Measurements from ENCODE around the gene CLIP2.
"Not testable (repeated sequence)": the region's sequence is repeated elsewhere in the genome, so short reads cannot be mapped to it uniquely, and the experiment has no call there.

The CLIP2 gene

GRCh38 chr7:74373536-74373935, 84.3 kb downstream of the CLIP2 start:
- no peak overlapping the region for H3K4me3 ChIP-seq (ENCODE audit: control insufficient read depth, low read depth, low read length)
- TF ChIP-seq CTCF (IDR thresholded peaks at IDR 0.05; ENCODE audit: control insufficient read depth, insufficient read depth, low read depth, low read length, missing control alignments): no peak
- no peak for DNase-seq (ENCODE audit: low read depth)

- no peak for DNase-seq (ENCODE audit: low read depth)
- no peak for TF ChIP-seq CTCF (IDR thresholded peaks at IDR 0.05; ENCODE audit: control insufficient read depth, insufficient read depth, low read depth, low read length, missing control alignments)
- no peak overlapping the region for H3K4me3 ChIP-seq (ENCODE audit: control insufficient read depth, low read depth, low read length)
These were observed 86.6 kb downstream of the CLIP2 start for GRCh38 chr7:74375726-74376220.

GRCh38 chr7:74376256-74377036, 87.2 kb downstream of the CLIP2 start:
- TF ChIP-seq CTCF (IDR thresholded peaks at IDR 0.05; ENCODE audit: control insufficient read depth, insufficient read depth, low read depth, low read length, missing control alignments): no peak
- DNase-seq (ENCODE audit: low read depth): no peak
- no peak overlapping the region for H3K4me3 ChIP-seq (ENCODE audit: control insufficient read depth, low read depth, low read length)

- no peak for DNase-seq (ENCODE audit: low read depth)
- TF ChIP-seq CTCF (IDR thresholded peaks at IDR 0.05; ENCODE audit: control insufficient read depth, insufficient read depth, low read depth, low read length, missing control alignments): no peak
These were observed 90.7 kb downstream of the CLIP2 start for GRCh38 chr7:74379938-74380337.

GRCh38 chr7:74380720-74381119, 91.5 kb downstream of the CLIP2 start:
- no peak for TF ChIP-seq CTCF (IDR thresholded peaks at IDR 0.05; ENCODE audit: control insufficient read depth, insufficient read depth, low read depth, low read length, missing control alignments)
- no peak for DNase-seq (ENCODE audit: low read depth)
- no peak overlapping the region for H3K4me3 ChIP-seq (ENCODE audit: control insufficient read depth, low read depth, low read length)

More at GRCh38 chr7:74379938-74380337, 90.7 kb downstream of the CLIP2 start:
- H3K4me3 ChIP-seq (ENCODE audit: control insufficient read depth, low read depth, low read length): no peak overlapping the region

- H3K4me3 ChIP-seq (ENCODE audit: control insufficient read depth, low read depth, low read length); DNase-seq (ENCODE audit: low read depth): not testable (repeated sequence)
These were observed 94.9 kb downstream of the CLIP2 start for GRCh38 chr7:74384086-74384485.

- not testable (repeated sequence) for H3K4me3 ChIP-seq (ENCODE audit: control insufficient read depth, low read depth, low read length); DNase-seq (ENCODE audit: low read depth)
These were observed 95.6 kb downstream of the CLIP2 start for GRCh38 chr7:74384854-74385253.

GRCh38 chr7:74387606-74388005, 98.4 kb downstream of the CLIP2 start:
- TF ChIP-seq CTCF (IDR thresholded peaks at IDR 0.05; ENCODE audit: control insufficient read depth, insufficient read depth, low read depth, low read length, missing control alignments): no peak
- no peak for DNase-seq (ENCODE audit: low read depth)
- no peak overlapping the region for H3K4me3 ChIP-seq (ENCODE audit: control insufficient read depth, low read depth, low read length)

All from AG09309 (cell line).